Mononuclear cell (primary cell): ENCODE measurements around the gene PYURF. TPM values are rescaled to one million over a fixed set of nuclear protein-coding genes. Genes with fewer than 3 reads are reported as not detected.
A peak's percentile ranks its signal among the peaks of the same experiment; 100 is the strongest.

Experiments
- H3K27me3 ChIP-seq: 2 replicates; pipeline ENCODE4 v1.6.0; 2011; ENCODE audit warnings: low read length, control low read depth; ENCODE audit not compliant: insufficient read depth
- H3K4me1 ChIP-seq: 2 replicates; pipeline ENCODE4 v1.5.1; 2011; ENCODE audit warnings: mild to moderate bottlenecking, low read length, control low read depth; ENCODE audit not compliant: insufficient read depth
- H3K4me3 ChIP-seq: 2 replicates; pipeline ENCODE4 v1.5.1; 2011; ENCODE audit warnings: mild to moderate bottlenecking, low read length, moderate library complexity
- H3K9me3 ChIP-seq: 2 replicates; pipeline ENCODE4 v1.5.1; 2011; ENCODE audit warnings: low read depth, mild to moderate bottlenecking, control low read depth, low read length
- total RNA-seq: library from RNA; depleted of rRNA; stranded (reverse); fragments of >200 nt; gene quantifications from one replicate; pipeline ENCODE4 v1.2.3, GENCODE V29; 2012

PYURF gene
- total RNA-seq, 1 donor = 57.1 TPM

DNA sequence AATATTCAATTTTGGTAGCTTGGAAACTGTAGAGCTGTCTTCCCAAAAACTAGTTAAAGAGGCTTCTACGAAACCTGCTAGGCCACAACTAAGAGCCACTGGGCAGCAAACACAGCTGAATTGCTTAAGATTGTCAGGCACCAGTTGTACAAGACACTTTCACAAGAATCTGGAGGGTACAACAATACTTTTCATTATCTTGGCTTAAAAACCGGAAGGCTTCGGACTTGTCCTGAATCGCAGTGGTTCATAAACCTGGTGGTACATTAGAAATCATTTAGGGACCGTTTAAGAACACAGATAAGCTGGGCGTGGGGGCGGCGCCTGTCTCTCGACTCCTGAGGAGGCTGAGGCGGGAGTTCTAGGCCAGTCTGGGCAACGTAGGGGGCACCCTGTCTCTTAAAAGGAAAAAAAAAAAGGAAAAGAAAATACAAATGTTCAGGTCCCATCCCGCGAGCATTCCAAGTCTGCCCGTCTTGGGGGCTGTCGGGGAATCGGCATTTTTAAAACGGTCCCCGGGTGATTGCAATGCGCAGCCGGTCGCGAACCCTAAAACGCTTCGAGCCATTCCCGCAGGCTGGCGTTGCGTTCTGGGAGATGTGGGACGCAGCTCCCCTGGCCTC is 763 bp downstream of the PYURF start:
- H3K9me3 ChIP-seq = no peaks in the 10 kb centered on the region
- H3K27me3 ChIP-seq = no peaks in the 10 kb centered on the region
- peaks cover 19% of the 10 kb centered on the region for H3K4me1 ChIP-seq
- peak overlapping the region; percentile 77 for H3K4me3 ChIP-seq

DNA sequence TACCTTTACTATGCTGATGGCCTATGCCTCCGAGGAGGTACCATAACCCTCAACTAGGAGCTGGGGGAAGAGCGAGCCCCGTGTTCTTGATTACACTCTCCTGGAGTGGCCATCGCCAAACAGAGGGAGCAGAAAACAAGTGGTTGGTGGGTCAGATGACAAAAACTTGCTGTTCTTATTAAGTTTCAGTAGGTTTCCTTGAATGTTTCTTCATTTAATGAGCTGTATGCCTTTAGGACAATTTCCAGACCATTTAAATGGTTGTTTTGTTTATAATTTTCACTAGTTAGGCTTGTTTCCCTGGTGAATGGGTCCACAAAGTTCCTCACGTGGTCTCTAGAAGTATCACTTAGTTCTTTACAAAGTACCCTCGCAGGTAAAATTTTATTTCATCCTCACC is 4.7 kb downstream of the PYURF start:
- no peaks in the 10 kb centered on the region for H3K9me3 ChIP-seq
- H3K4me3 ChIP-seq = no peak overlapping the region

DNA sequence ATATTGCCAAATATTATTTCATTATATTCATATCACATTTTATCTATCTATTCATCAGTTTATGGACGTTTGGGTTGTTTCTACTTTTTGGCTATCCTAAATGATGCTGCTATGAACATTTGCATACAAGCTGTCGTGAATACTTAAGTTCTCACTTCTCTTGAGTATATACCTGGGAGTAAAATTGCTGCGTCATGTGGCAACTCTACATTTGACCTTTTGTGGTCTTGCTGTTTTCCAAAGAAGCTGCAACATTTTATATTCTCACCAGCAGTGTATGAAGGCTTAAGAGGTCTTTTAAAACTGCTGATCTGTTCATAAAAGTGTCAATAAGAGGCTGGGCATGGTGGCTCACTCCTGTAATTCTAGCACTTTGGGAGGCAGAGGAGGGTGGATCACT is 5.8 kb downstream of the PYURF start:
- Histone ChIP-seq H3K27me3 (no peaks in the 10 kb centered on the region), H3K4me3 (no peak overlapping the region), H3K4me1 (peaks cover 7% of the 10 kb centered on the region), H3K9me3 (no peaks in the 10 kb centered on the region)

More for the DNA sequence above, 4.7 kb downstream of the PYURF start:
- Histone ChIP-seq H3K27me3 (no peaks in the 10 kb centered on the region), H3K4me1 (peaks cover 12% of the 10 kb centered on the region)

DNA sequence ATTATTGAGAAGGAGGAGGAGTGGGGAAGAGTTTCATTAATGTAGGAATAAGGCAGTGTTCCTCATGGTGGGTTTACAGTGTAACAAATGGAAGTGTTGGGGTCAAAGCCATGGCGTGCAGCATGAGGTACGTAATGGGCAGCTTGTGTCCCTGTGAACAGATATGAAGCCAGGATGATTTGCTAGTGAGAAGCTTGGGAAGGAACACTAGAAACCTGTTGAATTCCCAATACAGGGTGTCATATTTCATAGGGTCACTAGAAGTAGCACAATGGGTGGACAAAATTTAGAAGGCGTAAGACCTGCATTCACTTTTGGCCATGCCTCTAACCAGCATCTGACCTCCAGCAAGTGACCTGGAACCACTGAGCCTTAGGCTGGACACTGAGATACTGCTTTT is 6.8 kb downstream of the PYURF start:
- H3K4me3 ChIP-seq = no peak overlapping the region
- H3K27me3 ChIP-seq = no peaks in the 10 kb centered on the region

DNA sequence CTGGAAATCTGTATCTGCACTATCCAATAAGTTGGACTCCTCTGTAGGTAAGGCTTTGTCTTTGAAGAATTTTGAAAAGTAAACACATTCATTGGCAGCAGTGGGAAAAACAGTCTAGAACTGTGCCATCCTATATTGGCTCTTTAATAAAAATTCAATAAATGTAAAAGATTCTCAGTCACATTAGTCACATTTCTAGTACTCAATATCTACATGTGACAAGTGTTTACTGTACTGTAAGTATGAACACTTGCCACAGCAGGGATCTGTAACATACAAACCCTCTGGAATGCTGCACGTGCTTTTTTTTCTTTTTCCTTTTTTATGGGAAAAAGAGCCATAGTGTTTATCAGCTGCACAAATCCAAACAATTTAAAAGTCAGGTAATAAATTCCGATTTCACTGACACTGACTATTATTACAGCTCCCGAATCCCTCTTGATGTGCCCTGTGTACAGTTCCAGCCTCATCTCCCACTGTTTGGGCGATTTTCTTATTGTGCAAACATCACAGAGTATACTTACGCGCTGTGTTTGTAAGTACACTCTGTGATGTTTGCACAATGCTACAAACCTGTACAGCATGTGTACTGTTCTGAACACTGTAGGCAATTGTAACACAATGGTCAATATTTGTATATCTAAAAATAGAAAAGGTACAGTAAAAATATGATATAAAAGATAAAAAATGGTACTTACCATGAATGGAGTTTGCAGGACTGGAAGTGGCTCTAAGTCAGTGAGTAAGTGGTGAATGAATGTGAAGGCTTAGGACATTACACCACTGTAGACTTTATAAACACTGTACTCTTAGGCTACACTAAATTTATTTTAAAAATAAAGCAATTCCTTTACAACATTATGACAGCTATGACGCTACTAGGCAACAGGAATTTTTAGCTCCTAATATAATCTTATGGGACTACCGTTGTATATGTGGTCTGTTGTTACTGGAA is 8.7 kb downstream of the PYURF start:
- Histone ChIP-seq H3K27me3 (no peaks in the 10 kb centered on the region), H3K4me1 (no peaks in the 10 kb centered on the region), H3K9me3 (no peaks in the 10 kb centered on the region), H3K4me3 (no peak overlapping the region)

More for the DNA sequence above, 6.8 kb downstream of the PYURF start:
- no peaks in the 10 kb centered on the region for H3K9me3 ChIP-seq
- H3K4me1 ChIP-seq = no peaks in the 10 kb centered on the region

DNA sequence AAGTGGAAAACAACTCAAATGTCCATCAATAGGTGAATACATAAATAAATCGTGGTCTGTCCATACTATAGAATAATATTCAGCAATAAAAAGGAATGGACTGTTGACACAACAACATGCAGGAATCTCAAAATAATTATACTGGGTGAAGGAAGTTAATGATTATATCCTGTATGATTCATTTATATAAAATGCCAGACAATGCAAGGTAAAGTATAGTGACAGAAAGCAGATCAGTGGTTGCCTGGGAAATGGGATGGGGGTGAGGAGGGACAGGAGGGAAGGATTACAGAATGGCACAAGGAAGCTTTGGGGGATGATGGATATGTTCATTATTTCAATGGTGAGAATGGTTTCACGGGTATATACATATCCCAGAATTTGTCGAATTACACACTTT is 12.3 kb downstream of the PYURF start:
- Histone ChIP-seq H3K4me3 (no peak overlapping the region), H3K4me1 (no peaks in the 10 kb centered on the region), H3K27me3 (no peaks in the 10 kb centered on the region), H3K9me3 (no peaks in the 10 kb centered on the region)

DNA sequence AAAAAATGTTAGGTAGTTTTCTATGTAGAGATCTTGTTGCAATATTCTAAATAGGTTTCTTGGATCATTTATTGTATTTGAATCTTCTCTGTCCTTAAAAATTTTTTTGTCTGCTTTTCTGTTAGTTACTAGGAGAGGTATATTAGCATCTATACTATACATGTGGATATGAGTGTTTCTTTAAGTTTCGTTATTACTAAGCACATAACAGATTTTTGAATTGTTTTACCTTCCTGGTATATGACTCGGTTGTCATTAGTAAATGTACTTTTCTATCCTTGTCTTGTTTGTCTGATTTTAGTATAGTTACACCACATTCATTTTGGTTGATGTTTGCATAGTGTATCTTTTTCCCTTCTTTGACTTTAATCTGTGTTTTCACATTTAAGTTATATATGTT is 20.2 kb downstream of the PYURF start:
- no peaks in the 10 kb centered on the region for H3K9me3 ChIP-seq
- no peaks in the 10 kb centered on the region for H3K27me3 ChIP-seq
- H3K4me1 ChIP-seq = no peaks in the 10 kb centered on the region
- H3K4me3 ChIP-seq = no peak overlapping the region

DNA sequence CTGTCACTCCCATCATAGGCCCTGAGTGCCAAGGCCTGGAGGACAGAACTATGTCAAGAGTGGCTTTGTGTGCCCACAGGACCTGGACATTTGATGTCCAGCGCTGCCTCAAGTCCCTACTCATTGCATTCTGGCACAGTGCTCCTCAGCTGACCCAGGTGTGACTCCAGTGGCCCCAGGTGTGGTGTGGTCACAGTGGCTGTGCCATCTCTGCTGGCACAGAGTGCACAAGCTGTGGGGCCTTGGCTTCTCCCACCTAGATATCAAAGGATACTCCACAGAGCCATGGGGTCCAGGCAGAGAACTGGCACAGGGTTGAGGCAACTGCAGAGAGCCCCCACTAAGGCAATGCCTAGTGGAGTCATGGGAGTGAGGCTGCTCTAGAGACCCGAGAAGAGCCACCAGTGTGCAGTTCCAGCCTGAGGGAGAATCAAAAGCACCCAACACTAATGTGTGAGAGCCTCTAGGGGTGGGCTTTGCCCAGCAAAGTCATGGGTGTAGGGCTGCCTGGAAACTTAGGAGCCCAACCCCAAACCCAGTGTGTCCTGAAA is 25.6 kb downstream of the PYURF start:
- Histone ChIP-seq H3K4me1 (no peaks in the 10 kb centered on the region), H3K27me3 (no peaks in the 10 kb centered on the region), H3K9me3 (no peaks in the 10 kb centered on the region), H3K4me3 (no peak overlapping the region)

DNA sequence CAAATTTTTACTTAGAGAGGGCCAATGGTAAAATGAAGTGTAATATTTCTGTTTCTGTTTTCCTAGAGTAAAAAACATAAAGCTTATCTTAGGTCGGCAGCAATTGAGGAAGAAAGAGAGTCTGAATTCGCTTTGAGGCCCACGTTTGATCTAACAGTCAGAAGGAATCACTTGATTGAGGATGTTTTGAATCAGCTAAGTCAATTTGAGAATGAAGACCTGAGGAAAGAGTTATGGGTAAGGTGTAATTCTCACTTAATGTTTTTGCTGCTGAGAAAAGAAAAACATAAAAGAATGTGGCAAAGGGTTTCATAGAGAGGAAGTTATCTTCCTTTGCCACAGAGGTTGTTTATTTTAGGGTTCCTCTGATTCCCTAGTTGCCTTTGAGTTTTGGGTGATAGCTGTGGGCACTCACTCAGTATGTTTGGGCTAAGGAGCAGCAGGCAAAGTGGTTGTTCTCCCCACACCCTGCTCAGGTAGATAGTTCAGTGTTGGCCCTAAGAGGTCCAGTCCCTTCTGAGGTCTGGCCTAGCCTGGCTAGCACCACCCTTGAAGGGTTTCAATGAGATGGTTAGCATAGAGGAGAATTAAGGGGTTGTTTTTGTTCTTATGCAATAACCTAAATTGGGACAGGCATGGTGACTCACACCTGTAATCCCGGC is 34.3 kb downstream of the PYURF start:
- Histone ChIP-seq H3K9me3 (no peaks in the 10 kb centered on the region), H3K4me3 (no peak overlapping the region), H3K4me1 (no peaks in the 10 kb centered on the region), H3K27me3 (no peaks in the 10 kb centered on the region)

DNA sequence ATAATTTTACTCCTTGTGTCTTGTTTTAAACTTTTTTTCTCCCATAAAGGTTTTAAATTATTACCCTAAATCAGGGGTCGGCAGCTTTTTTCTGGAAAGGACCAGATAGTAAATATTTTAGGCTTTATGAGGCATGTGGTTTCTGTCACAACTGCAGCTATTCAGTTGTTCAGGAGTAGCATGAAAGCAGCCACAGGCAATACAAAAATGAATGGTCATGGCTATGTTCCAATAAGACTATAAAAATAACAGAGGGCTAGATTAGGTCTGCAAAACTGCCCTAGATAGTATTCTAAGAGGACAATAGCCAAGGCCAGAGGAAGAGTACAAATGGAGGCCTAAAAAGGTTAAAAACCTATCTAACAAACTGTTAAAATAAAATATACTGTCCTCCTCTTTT is 42.0 kb downstream of the PYURF start:
- H3K4me1 ChIP-seq = peaks cover 3% of the 10 kb centered on the region
- no peaks in the 10 kb centered on the region for H3K27me3 ChIP-seq
- H3K4me3 ChIP-seq = no peak overlapping the region
- no peaks in the 10 kb centered on the region for H3K9me3 ChIP-seq

DNA sequence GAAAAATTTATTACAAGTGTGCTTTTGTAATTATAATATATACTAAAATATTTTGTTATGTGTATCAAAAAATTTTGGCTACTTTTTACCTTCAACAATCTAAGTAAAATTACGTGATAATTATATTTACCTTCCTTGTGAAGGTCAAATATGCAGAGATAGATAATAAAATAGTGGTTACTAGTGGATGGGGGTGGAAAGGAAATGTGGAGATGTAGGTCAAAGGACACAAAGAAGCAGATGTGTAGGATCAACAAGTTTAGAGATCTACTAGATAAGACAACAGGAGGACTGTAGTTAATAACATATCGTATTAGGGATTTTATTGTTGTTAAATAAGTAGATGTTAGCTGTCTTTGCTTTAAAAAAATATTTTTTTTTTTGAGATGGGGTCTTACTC is 45.3 kb downstream of the PYURF start:
- Histone ChIP-seq H3K4me3 (no peak overlapping the region), H3K27me3 (no peaks in the 10 kb centered on the region), H3K9me3 (no peaks in the 10 kb centered on the region), H3K4me1 (peaks cover 3% of the 10 kb centered on the region)

DNA sequence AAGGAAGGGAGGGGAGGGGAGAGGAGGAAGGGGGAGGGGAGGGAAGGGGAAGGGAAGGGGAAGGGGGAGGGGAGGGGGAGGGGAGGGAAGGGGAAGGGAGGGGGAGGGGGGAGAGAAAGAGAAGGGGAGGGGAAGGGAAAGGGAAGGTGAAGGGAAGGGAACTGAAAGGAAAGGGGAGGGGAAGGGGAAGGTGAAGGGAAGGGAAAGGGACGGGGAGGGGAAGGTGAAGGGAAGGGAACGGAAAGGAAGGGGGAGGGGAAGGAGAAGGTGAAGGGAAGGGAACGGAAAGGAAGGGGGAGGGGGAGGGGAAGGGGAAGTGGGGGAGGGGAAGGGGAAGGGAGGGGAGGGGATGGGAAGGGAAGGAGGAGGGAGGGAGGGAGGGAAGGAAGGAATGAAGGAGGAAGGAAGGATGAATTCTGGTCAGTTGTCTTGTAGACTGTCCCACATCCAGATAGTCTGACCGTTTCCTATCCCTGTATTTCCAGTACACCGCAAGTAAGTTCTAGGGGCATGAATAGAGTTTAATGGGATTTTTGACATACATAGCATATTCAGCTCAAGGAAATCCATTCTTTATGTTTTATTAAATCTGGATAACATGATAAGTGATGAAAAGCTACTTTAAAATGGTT is 46.2 kb downstream of the PYURF start:
- Histone ChIP-seq H3K4me1 (peaks cover 2% of the 10 kb centered on the region), H3K4me3 (no peak overlapping the region), H3K9me3 (no peaks in the 10 kb centered on the region), H3K27me3 (no peaks in the 10 kb centered on the region)
